Liver (tissue), 9 donors: Measurements from ENCODE around the gene MYRFL. TPM values are rescaled to one million over a fixed set of nuclear protein-coding genes. Genes with fewer than 3 reads are reported as not detected.

Source experiments
- DNase-seq: peaks from one replicate; pipeline ENCODE4 v3.0.0-alpha.2; 2017; ENCODE audit warnings: low spot score
- H3K27ac ChIP-seq, 2 donors: one replicate each; pipeline ENCODE4 v1.7.0; 2013; ENCODE audit warnings: inconsistent platforms in 2 of 2, low read length in 2 of 2, control low read depth in 1 of 2, low read depth in 1 of 2, mild to moderate bottlenecking in 1 of 2
- H3K27me3 ChIP-seq, 4 donors: one replicate each; pipeline versions ENCODE4 v1.6.1 to v1.7.0; 2013; ENCODE audit warnings: low read length in 3 of 4, inconsistent platforms in 1 of 4, mild to moderate bottlenecking in 1 of 4, moderate library complexity in 1 of 4; ENCODE audit not compliant: control insufficient read depth in 4 of 4, insufficient read depth in 4 of 4
- H3K36me3 ChIP-seq, 4 donors: one replicate each; pipeline versions ENCODE4 v1.6.1 to v1.7.0; 2013; ENCODE audit warnings: low read length in 3 of 4, mild to moderate bottlenecking in 3 of 4, low read depth in 1 of 4, moderate library complexity in 1 of 4; ENCODE audit not compliant: control insufficient read depth in 4 of 4, insufficient read depth in 3 of 4
- H3K4me1 ChIP-seq, 4 donors: one replicate each; pipeline versions ENCODE4 v1.6.1 to v1.7.0; 2013; ENCODE audit warnings: low read length in 3 of 4, mild to moderate bottlenecking in 3 of 4, moderate library complexity in 1 of 4; ENCODE audit not compliant: control insufficient read depth in 4 of 4, insufficient read depth in 4 of 4
- H3K4me3 ChIP-seq, 3 donors: one replicate each; pipeline versions ENCODE4 v1.6.1 to v1.7.0; 2013; ENCODE audit warnings: low read length in 3 of 3, control low read depth in 1 of 3, low read depth in 1 of 3, mild to moderate bottlenecking in 1 of 3
- H3K9ac ChIP-seq, 2 donors: one replicate each; pipeline ENCODE4 v1.7.0; 2013; ENCODE audit warnings: low read length in 2 of 2, mild to moderate bottlenecking in 2 of 2, moderate library complexity in 2 of 2, control low read depth in 1 of 2, low read depth in 1 of 2
- H3K9me3 ChIP-seq, 4 donors: one replicate each; pipeline versions ENCODE4 v1.6.1 to v1.7.0; 2013; ENCODE audit warnings: low read length in 3 of 4; ENCODE audit not compliant: control insufficient read depth in 4 of 4
- ATF3 ChIP-seq: IDR thresholded peaks from 2 replicates; pipeline ENCODE4 v1.6.1; 2016; ENCODE audit warnings: antibody characterized with exemption
- CTCF ChIP-seq: fragments of 150-350 bp; IDR thresholded peaks from 2 replicates; pipeline ENCODE4 v1.5.1; 2017; ENCODE audit warnings: improper control_type of control experiment, low read depth, low read length; ENCODE audit not compliant: missing input control
- EGR1 ChIP-seq, 2 donors: IDR thresholded peaks; 2 replicates each; pipeline ENCODE4 v1.6.1; 2016 to 2018; ENCODE audit warnings: antibody characterized with exemption in 2 of 2, low read depth in 2 of 2
- FOXA1 ChIP-seq: IDR thresholded peaks from 2 replicates; pipeline ENCODE4 v1.6.1; 2016; ENCODE audit warnings: antibody characterized with exemption
- FOXA2 ChIP-seq: IDR thresholded peaks from 2 replicates; pipeline ENCODE4 v1.6.1; 2016; ENCODE audit warnings: antibody characterized with exemption
- GABPA ChIP-seq, 2 donors: IDR thresholded peaks in 1 of 2; conservative IDR thresholded peaks in 1 of 2; 2 replicates each; pipeline ENCODE4 v1.6.1; 2016; ENCODE audit warnings: antibody characterized with exemption in 2 of 2, mild to moderate bottlenecking in 1 of 2, moderate library complexity in 1 of 2
- HNF4G ChIP-seq: IDR thresholded peaks from 2 replicates; pipeline ENCODE4 v1.6.1; 2016; ENCODE audit warnings: antibody characterized with exemption
- JUND ChIP-seq, 2 donors: IDR thresholded peaks; 2 replicates each; pipeline ENCODE4 v1.6.1; 2016; ENCODE audit warnings: antibody characterized with exemption in 2 of 2
- NR2F2 ChIP-seq: IDR thresholded peaks from 2 replicates; pipeline ENCODE4 v1.6.1; 2016; ENCODE audit warnings: antibody characterized with exemption
- RAD21 ChIP-seq, 2 donors: IDR thresholded peaks; 2 replicates each; pipeline ENCODE4 v1.6.1; 2016; ENCODE audit warnings: antibody characterized with exemption in 2 of 2, mild to moderate bottlenecking in 2 of 2
- RXRA ChIP-seq, 2 donors: IDR thresholded peaks; 2 replicates each; pipeline ENCODE4 v1.6.1; 2017 to 2018; ENCODE audit warnings: antibody characterized with exemption in 2 of 2, mild to moderate bottlenecking in 1 of 2
- SP1 ChIP-seq: IDR thresholded peaks from 2 replicates; pipeline ENCODE4 v1.6.1; 2018; ENCODE audit warnings: antibody characterized with exemption, mild to moderate bottlenecking
- TAF1 ChIP-seq: conservative IDR thresholded peaks from 2 replicates; pipeline ENCODE4 v1.6.1; 2016; ENCODE audit warnings: antibody characterized with exemption, mild to moderate bottlenecking
- ZBTB33 ChIP-seq: IDR thresholded peaks from 2 replicates; pipeline ENCODE4 v1.6.1; 2016; ENCODE audit warnings: antibody characterized with exemption
- WGBS: extraction: QIAGEN DNeasy Blood & Tissue Kit; methylation state at CpG from one replicate; pipeline ENCODE4 v1.1.7; 2013; 5-methylcytosine and 5-hydroxymethylcytosine counted together
- polyA plus RNA-seq, 2 donors: library from polyadenylated mRNA; stranded (reverse) in 1 of 2; unstranded in 1 of 2; fragments of 200-250 nt in 1 of 2; fragments of >200 nt in 1 of 2; fragmentation: Nextera tagmentation in 1 of 2; extraction: Ambion mirVana in 1 of 2; gene quantifications; one replicate each; pipeline versions ENCODE4 v1.2.1 to v1.2.3, GENCODE V29; 2013 to 2015
- total RNA-seq, 2 donors: library from RNA; depleted of rRNA; stranded (reverse); fragments of >200 nt; gene quantifications; one replicate each; pipeline ENCODE4 v1.2.3, GENCODE V29; 2014
- donor health status: healthy.
- donor health status: healthy.
- donor health status: healthy.
- donor health status: healthy.
- donor health status: healthy.

The MYRFL gene
- total and polyA plus RNA-seq, 4 donors, result under 0.01 to 0.19 (median 0.10) TPM

DNA sequence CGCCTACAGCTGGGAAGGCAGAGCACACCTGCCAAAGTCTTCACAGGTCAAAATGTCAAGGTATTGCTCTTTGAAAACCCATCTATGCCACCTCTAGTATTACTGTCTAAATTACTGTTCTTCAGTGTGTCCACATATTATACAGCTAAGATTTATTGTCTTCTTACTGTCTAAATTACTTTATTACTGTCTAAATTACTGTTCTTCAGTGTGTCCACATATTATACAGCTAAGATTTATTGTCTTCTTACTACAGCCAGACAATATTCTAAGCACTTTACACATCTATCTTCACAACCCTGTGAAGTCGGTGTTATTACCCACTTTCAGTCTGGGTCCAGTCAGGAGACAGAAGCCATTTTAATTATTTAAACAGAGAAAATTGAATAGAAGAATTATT lies 173.9 kb downstream of the MYRFL start (continued):
- TF ChIP-seq CTCF, result no peak
- TF ChIP-seq FOXA1, result no peak
- TF ChIP-seq FOXA2, result no peak
- no peak for TF ChIP-seq EGR1 (IDR thresholded peaks at IDR 0.05; ENCODE audit: low read depth in 2 of 2)
- no peak for TF ChIP-seq HNF4G

- WGBS, result 78% methylated on average over 3 of the region's 3 CpGs
- TF ChIP-seq JUND (IDR thresholded peaks at IDR 0.05) (no peak), CTCF (no peak), HNF4G (no peak), SP1 (no peak), ZBTB33 (no peak), RXRA (IDR thresholded peaks at IDR 0.05) (no peak), FOXA1 (no peak), TAF1 (no peak), GABPA (IDR thresholded peaks at IDR 0.05 in 1 of 2, conservative IDR thresholded peaks at IDR 0.05 in 1 of 2) (no peak), ATF3 (no peak), FOXA2 (no peak), NR2F2 (no peak), EGR1 (IDR thresholded peaks at IDR 0.05; ENCODE audit: low read depth in 2 of 2) (no peak), RAD21 (IDR thresholded peaks at IDR 0.05) (no peak)
- Histone ChIP-seq H3K9ac (no peak overlapping the region), H3K36me3 (no peaks in the 10 kb centered on the region), H3K9me3 (no peaks in the 10 kb centered on the region), H3K27ac (no peak overlapping the region), H3K27me3 (no peaks in the 10 kb centered on the region), H3K4me3 (no peak overlapping the region), H3K4me1 (no peaks in the 10 kb centered on the region)
- DNase-seq, result no peak
Measured at GRCh38 chr12:69999561-69999960, 174.5 kb downstream of the MYRFL start.
